GM12873 (cell line): ENCODE data around the gene PLA2G15.

Experiments
- CTCF ChIP-seq: IDR thresholded peaks from 2 replicates; pipeline ENCODE4 v1.5.1; 2012; ENCODE audit warnings: low read depth, mild to moderate bottlenecking, moderate library complexity, low read length, control low read depth; ENCODE audit not compliant: insufficient read depth; ENCODE audit errors: missing control alignments

PLA2G15 gene

GRCh38 chr16:68247400-68247799, 2.2 kb downstream of the PLA2G15 start:
- TF ChIP-seq CTCF = no peak

GRCh38 chr16:68247932-68248331, 2.8 kb downstream of the PLA2G15 start:
- TF ChIP-seq CTCF = no peak

DNA sequence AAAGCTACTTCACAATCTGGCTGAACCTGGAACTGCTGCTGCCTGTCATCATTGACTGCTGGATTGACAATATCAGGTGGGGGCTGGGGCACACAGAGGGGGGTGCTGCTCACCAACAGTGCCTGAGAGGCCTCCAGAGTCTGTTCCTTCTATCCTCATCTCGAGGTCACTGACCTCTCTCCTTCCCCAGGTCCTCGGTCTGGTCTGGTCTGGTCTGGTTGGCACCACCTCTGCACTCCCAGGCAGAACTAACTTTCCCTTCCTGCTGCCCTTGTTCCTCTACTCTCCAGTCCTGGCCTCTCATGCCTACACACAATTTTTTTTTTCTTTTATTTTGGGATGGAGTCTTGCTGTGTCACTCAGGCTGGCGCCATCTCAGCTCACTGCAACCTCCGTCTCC, 4.2 kb downstream of the PLA2G15 start:
- no peak for TF ChIP-seq CTCF

- no peak for TF ChIP-seq CTCF
These were observed 5.8 kb downstream of the PLA2G15 start for GRCh38 chr16:68250951-68251350.

DNA sequence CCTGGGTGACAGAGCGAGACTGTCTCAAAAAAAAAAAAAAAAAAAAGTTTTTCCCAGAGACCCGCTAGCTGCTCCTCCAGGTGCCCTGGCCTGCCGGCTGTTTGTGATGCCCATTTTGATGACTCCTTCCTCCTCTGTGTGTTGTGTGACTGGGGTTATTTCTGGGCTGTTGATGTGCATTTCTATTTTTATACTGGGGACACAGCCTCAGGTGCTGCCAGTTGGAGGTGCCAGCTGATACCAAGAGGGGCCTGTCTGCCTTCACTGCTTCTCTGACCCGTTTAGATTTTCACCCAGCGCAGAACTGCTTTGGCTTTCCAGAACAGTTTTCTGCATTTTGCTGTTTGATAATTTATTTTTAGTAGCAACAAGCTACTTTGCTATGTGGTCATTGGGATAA, 6.7 kb downstream of the PLA2G15 start:
- no peak for TF ChIP-seq CTCF

GRCh38 chr16:68252383-68252782, 7.2 kb downstream of the PLA2G15 start:
- TF ChIP-seq CTCF = no peak

DNA sequence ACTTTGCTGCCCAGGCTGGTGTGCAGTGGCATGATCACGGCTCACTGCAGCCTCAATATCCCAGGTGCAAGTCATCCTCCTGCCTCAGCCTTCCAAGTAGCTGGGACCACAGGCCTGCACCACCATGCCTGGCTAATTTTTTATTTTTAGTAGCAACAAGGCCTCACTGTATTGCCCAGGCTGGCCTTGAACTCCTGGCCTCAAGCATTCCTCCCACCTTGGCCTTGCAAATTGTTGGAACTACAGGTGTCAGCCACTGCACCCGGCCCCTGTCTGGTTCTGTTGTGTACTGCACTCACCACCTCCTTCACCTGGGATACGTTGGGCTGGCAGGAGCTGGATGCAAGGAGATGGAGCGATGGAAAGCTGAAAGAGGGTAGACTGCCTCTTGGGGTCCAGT, 8.5 kb downstream of the PLA2G15 start:
- TF ChIP-seq CTCF = no peak
